Mucosa of descending colon (tissue), 3 donors: ENCODE results near the gene SHC3. TPM values are rescaled to one million over a fixed set of nuclear protein-coding genes. Genes with fewer than 3 reads are reported as not detected.

Source experiments
- ATAC-seq: fragments of 200-7000 bp; cut with Tn5 transposase; one replicate; pipeline ENCODE4 v1.9.1; 2020; ENCODE audit warnings: mild to moderate bottlenecking, moderate library complexity
- DNase-seq, 3 donors: peaks; one replicate each; pipeline ENCODE4 v3.0.0-alpha.2; 2020
- H3K36me3 ChIP-seq: fragments of 200-600 bp; one replicate; pipeline ENCODE4 v1.8.0; 2021; ENCODE audit warnings: low read depth, mild to moderate bottlenecking
- H3K4me1 ChIP-seq: fragments of 200-600 bp; one replicate; pipeline ENCODE4 v1.8.0; 2021; ENCODE audit warnings: low read depth, mild to moderate bottlenecking
- H3K4me3 ChIP-seq: fragments of 200-600 bp; one replicate; pipeline ENCODE4 v1.8.0; 2021; ENCODE audit warnings: mild to moderate bottlenecking
- H3K9me3 ChIP-seq: fragments of 200-600 bp; one replicate; pipeline ENCODE4 v1.8.0; 2021; ENCODE audit warnings: mild to moderate bottlenecking
- intact Hi-C, 2 donors: fragments of 100-400 bp; cut with DNase I in 1 of 2; cut with micrococcal nuclease in 1 of 2; formaldehyde crosslinking; loops; one replicate each; pipeline versions ENCODE4 v1.11.0 to v1.11.1; 2022; cut with DNase I, micrococcal nuclease
- total RNA-seq, 3 donors: library from RNA; stranded (reverse); fragmentation: NEBNext Ultra II Directional in 2 of 3; extraction: Animal tissue kit (Norgen Biotek cat#: 25700) in 2 of 3; gene quantifications; one replicate each; pipeline versions ENCODE4 v1.2.1 to v1.2.4, GENCODE V29; 2021 to 2023
- TF ChIP-seq, protein P1 (sequence below): fragments of 200-600 bp; IDR thresholded peaks from one replicate; pipeline ENCODE4 v1.8.0; 2022; ENCODE audit warnings: antibody characterized with exemption, mild to moderate bottlenecking
- donor health status: DM: no; HTN: no; CAD: no; lungs with moderate emphysema.
- donor health status: DM: no; HTN: no; CAD: no.
- donor health status: DM: no; HTN: yes; CAD: no.

SHC3 gene
- total RNA-seq, 3 donors from 2014 or later: 0.35 to 4.8 (median 1.5) TPM

- no peaks in the 10 kb centered on the region for H3K36me3 ChIP-seq
- TF ChIP-seq, protein P1, sequence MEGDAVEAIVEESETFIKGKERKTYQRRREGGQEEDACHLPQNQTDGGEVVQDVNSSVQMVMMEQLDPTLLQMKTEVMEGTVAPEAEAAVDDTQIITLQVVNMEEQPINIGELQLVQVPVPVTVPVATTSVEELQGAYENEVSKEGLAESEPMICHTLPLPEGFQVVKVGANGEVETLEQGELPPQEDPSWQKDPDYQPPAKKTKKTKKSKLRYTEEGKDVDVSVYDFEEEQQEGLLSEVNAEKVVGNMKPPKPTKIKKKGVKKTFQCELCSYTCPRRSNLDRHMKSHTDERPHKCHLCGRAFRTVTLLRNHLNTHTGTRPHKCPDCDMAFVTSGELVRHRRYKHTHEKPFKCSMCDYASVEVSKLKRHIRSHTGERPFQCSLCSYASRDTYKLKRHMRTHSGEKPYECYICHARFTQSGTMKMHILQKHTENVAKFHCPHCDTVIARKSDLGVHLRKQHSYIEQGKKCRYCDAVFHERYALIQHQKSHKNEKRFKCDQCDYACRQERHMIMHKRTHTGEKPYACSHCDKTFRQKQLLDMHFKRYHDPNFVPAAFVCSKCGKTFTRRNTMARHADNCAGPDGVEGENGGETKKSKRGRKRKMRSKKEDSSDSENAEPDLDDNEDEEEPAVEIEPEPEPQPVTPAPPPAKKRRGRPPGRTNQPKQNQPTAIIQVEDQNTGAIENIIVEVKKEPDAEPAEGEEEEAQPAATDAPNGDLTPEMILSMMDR: no peak
- ATAC-seq (no peak), DNase-seq (no peak)
- H3K4me1 ChIP-seq: no peaks in the 10 kb centered on the region
- intact Hi-C loops: no loop called here
- no peaks in the 10 kb centered on the region for H3K9me3 ChIP-seq
- H3K4me3 ChIP-seq: no peak overlapping the region
Measured at GRCh38 chr9:89113851-89114250, 64.8 kb downstream of the SHC3 start.

DNA sequence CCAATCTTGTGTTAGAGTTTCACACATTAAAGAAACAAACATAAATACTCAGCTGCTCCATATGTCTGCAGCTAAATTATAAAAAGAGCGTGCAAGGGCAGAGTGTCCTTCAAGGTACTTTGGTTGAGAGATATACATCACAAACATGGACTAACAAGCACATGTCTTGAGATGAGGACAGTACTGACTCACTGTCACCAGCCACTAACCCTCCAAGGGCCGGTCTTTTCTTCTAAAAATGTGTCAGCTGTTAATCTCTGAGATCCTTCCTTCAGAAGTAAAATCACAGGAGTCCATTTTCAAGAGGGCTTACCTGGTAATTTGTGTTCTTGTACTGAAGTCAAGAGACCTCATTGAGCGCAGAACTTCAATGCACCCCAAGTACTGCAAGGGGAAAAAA, 66.4 kb downstream of the SHC3 start:
- Histone ChIP-seq H3K9me3 (no peaks in the 10 kb centered on the region), H3K4me1 (no peaks in the 10 kb centered on the region), H3K4me3 (no peak overlapping the region), H3K36me3 (no peaks in the 10 kb centered on the region)
- intact Hi-C loops: no loop called here
- DNase-seq (no peak), ATAC-seq (no peak)
- TF ChIP-seq, protein P1: no peak

DNA sequence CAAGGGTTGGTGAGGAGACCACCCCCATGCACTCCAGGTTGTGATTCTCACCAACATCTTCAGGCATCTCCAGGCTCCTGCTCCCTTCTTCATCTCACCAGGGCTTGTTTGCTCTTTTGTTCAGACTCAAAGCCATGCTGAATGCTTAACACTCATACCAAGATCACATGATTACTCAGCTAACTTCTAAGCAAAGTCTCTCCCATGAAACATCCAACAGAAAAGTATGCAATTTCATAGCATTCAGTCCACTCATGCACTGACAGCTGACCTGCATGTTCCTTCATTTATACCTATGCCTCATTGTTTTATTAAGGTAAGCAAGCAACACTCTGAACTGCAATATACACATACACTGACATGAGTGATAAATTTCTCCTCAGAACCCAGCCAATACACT, 69.0 kb downstream of the SHC3 start:
- intact Hi-C loops: no loop called here
- Histone ChIP-seq H3K4me1 (no peaks in the 10 kb centered on the region), H3K36me3 (no peaks in the 10 kb centered on the region), H3K4me3 (no peak overlapping the region), H3K9me3 (no peaks in the 10 kb centered on the region)
- DNase-seq (no peak), ATAC-seq (no peak)
- TF ChIP-seq, protein P1: no peak

GRCh38 chr9:89107406-89107805, 71.2 kb downstream of the SHC3 start:
- H3K4me3 ChIP-seq: no peak overlapping the region
- intact Hi-C loops: no loop called here
- H3K4me1 ChIP-seq: no peaks in the 10 kb centered on the region
- no peaks in the 10 kb centered on the region for H3K36me3 ChIP-seq
- no peak for ATAC-seq
- no peak for DNase-seq
- TF ChIP-seq, protein P1: no peak
- no peaks in the 10 kb centered on the region for H3K9me3 ChIP-seq

- ATAC-seq (no peak), DNase-seq (no peak)
- H3K9me3 ChIP-seq: no peaks in the 10 kb centered on the region
- intact Hi-C loops: no loop called here
- H3K4me1 ChIP-seq: no peaks in the 10 kb centered on the region
- TF ChIP-seq, protein P1: no peak
- no peak overlapping the region for H3K4me3 ChIP-seq
- H3K36me3 ChIP-seq: no peaks in the 10 kb centered on the region
Measured at GRCh38 chr9:89106224-89106851, 72.3 kb downstream of the SHC3 start.

GRCh38 chr9:89104821-89105220, 73.8 kb downstream of the SHC3 start:
- no peaks in the 10 kb centered on the region for H3K36me3 ChIP-seq
- no peaks in the 10 kb centered on the region for H3K4me1 ChIP-seq
- ATAC-seq (no peak), DNase-seq (no peak)
- TF ChIP-seq, protein P1: no peak
- intact Hi-C loops: no loop called here
- H3K4me3 ChIP-seq: no peak overlapping the region
- H3K9me3 ChIP-seq: no peaks in the 10 kb centered on the region
